HG02763 (cell line): ENCODE results near the gene FANCL.
"Not testable (repeated sequence)": the region's sequence is repeated elsewhere in the genome, so short reads cannot be mapped to it uniquely, and the experiment has no call there.

Experiments
- ATAC-seq: cut with Tn5 transposase; IDR thresholded peaks from one replicate; pipeline ENCODE4 v1.9.1; 2021; ENCODE audit warnings: mild to moderate bottlenecking, moderate library complexity; ENCODE audit not compliant: unreplicated experiment

Gene FANCL

GRCh38 chr2:58207189-58207588, 33.9 kb downstream of the FANCL start:
- no peak for ATAC-seq

GRCh38 chr2:58206785-58207184, 34.3 kb downstream of the FANCL start:
- ATAC-seq, result no peak

- no peak for ATAC-seq
Observed at GRCh38 chr2:58204195-58204959, 36.7 kb downstream of the FANCL start.

- no peak for ATAC-seq
Observed at GRCh38 chr2:58203018-58203417, 38.1 kb downstream of the FANCL start.

- no peak for ATAC-seq
Observed at GRCh38 chr2:58202404-58202803, 38.7 kb downstream of the FANCL start.

GRCh38 chr2:58197894-58198293, 43.2 kb downstream of the FANCL start:
- no peak for ATAC-seq

GRCh38 chr2:58195662-58196061, 45.5 kb downstream of the FANCL start:
- no peak for ATAC-seq

GRCh38 chr2:58194458-58194857, 46.7 kb downstream of the FANCL start:
- no peak for ATAC-seq

- ATAC-seq, result not testable (repeated sequence)
Observed at GRCh38 chr2:58187022-58187421, 54.1 kb downstream of the FANCL start.

- no peak for ATAC-seq
Observed at GRCh38 chr2:58186501-58186900, 54.6 kb downstream of the FANCL start.

- ATAC-seq, result no peak
Observed at GRCh38 chr2:58182527-58182926, 58.6 kb downstream of the FANCL start.

- ATAC-seq, result no peak
Observed at GRCh38 chr2:58180635-58181034, 60.5 kb downstream of the FANCL start.

GRCh38 chr2:58180175-58180574, 61.0 kb downstream of the FANCL start:
- ATAC-seq, result not testable (repeated sequence)

GRCh38 chr2:58177187-58177586, 63.9 kb downstream of the FANCL start:
- not testable (repeated sequence) for ATAC-seq

GRCh38 chr2:58171831-58172230, 69.3 kb downstream of the FANCL start:
- not testable (repeated sequence) for ATAC-seq

- not testable (repeated sequence) for ATAC-seq
Observed at GRCh38 chr2:58170334-58170933, 70.7 kb downstream of the FANCL start.

- ATAC-seq, result not testable (repeated sequence)
Observed at GRCh38 chr2:58169845-58170244, 71.3 kb downstream of the FANCL start.

- ATAC-seq, result not testable (repeated sequence)
Observed at GRCh38 chr2:58168130-58168529, 73.0 kb downstream of the FANCL start.

- no peak for ATAC-seq
Observed at GRCh38 chr2:58163913-58164312, 77.2 kb downstream of the FANCL start.

GRCh38 chr2:58158481-58158880, 82.6 kb downstream of the FANCL start:
- no peak for ATAC-seq

GRCh38 chr2:58157754-58158153, 83.4 kb downstream of the FANCL start:
- ATAC-seq, result no peak

GRCh38 chr2:58156780-58157179, 84.3 kb downstream of the FANCL start:
- ATAC-seq, result no peak
